ENCODE results near the gene NRXN2.

GRCh38 chr11:64675450-64676260, 47.3 kb downstream of the NRXN2 start:
- TF ChIP-seq POLR2A (IDR thresholded peaks at IDR 0.05; ENCODE audit: low read length) = no peak
- no peak for TF ChIP-seq GATA1 (IDR thresholded peaks at IDR 0.05; ENCODE audit: low read depth, low read length)
